IMR-90 (cell line): Measurements from ENCODE around the gene ROBO4.

ENCODE experiments used
- MAFK ChIP-seq: IDR thresholded peaks from 2 replicates; pipeline ENCODE4 v1.6.1; 2012; ENCODE audit warnings: low read depth, low read length, improper control_type of control experiment
- MAZ ChIP-seq: IDR thresholded peaks from 2 replicates; pipeline ENCODE4 v1.6.1; 2012; ENCODE audit warnings: low read depth, mild to moderate bottlenecking, low read length, improper control_type of control experiment, moderate library complexity, borderline replicate concordance
- MXI1 ChIP-seq: IDR thresholded peaks from 2 replicates; pipeline ENCODE4 v1.6.1; 2012; ENCODE audit warnings: low read depth, mild to moderate bottlenecking, low read length, moderate library complexity, borderline replicate concordance
- RFX5 ChIP-seq: IDR thresholded peaks from 2 replicates; pipeline ENCODE4 v1.8.0; 2012; ENCODE audit warnings: low read depth, mild to moderate bottlenecking, low read length, moderate library complexity
- TF ChIP-seq, protein P1 (sequence below): conservative IDR thresholded peaks from 2 replicates; pipeline ENCODE4 v1.5.1; 2012; ENCODE audit warnings: mild to moderate bottlenecking, low read depth, low read length, improper control_type of control experiment

DNA sequence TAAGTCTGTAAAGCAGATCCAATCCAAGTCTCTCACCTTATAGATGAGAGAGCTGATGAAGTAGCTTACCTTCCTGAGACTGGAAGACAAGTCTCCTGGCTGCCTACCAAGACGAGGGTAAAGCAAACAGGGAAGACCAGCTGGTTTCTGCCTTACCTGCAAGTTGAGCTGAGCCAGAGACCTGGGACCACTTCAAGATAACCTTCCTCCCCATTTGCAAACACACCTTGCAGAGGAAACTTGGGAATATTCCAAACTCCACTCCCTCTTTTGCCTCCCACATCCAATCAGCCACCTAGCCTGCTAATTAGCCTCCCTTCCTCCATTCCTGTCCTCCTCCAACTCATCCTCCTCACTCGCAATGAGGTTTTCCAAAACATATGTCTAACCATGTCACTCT is 55.8 kb downstream of the ROBO4 start:
- TF ChIP-seq, protein P1, sequence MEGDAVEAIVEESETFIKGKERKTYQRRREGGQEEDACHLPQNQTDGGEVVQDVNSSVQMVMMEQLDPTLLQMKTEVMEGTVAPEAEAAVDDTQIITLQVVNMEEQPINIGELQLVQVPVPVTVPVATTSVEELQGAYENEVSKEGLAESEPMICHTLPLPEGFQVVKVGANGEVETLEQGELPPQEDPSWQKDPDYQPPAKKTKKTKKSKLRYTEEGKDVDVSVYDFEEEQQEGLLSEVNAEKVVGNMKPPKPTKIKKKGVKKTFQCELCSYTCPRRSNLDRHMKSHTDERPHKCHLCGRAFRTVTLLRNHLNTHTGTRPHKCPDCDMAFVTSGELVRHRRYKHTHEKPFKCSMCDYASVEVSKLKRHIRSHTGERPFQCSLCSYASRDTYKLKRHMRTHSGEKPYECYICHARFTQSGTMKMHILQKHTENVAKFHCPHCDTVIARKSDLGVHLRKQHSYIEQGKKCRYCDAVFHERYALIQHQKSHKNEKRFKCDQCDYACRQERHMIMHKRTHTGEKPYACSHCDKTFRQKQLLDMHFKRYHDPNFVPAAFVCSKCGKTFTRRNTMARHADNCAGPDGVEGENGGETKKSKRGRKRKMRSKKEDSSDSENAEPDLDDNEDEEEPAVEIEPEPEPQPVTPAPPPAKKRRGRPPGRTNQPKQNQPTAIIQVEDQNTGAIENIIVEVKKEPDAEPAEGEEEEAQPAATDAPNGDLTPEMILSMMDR = no peak
- TF ChIP-seq MAZ (no peak), MXI1 (no peak), RFX5 (no peak), MAFK (no peak)
